LNCaP clone FGC (cell line): ENCODE measurements around the gene GRIA4.

Experiments
- DNase-seq: peaks from one replicate; pipeline ENCODE4 v3.0.0-alpha.2; 2011; ENCODE audit warnings: low read depth
- H3K4me3 ChIP-seq: 2 replicates; pipeline ENCODE4 v1.5.1; 2011; ENCODE audit warnings: mild to moderate bottlenecking, low read depth, low read length, control low read depth
- TF ChIP-seq, protein P1 (sequence below): IDR thresholded peaks from 2 replicates; pipeline ENCODE4 v1.5.1; 2012; ENCODE audit warnings: mild to moderate bottlenecking; ENCODE audit not compliant: control insufficient read depth, insufficient read depth; ENCODE audit errors: extremely low read depth

Gene GRIA4

GRCh38 chr11:105705786-105706530 lies 96.1 kb downstream of the GRIA4 start:
- no peak for DNase-seq
- no peak overlapping the region for H3K4me3 ChIP-seq
- TF ChIP-seq, protein P1, sequence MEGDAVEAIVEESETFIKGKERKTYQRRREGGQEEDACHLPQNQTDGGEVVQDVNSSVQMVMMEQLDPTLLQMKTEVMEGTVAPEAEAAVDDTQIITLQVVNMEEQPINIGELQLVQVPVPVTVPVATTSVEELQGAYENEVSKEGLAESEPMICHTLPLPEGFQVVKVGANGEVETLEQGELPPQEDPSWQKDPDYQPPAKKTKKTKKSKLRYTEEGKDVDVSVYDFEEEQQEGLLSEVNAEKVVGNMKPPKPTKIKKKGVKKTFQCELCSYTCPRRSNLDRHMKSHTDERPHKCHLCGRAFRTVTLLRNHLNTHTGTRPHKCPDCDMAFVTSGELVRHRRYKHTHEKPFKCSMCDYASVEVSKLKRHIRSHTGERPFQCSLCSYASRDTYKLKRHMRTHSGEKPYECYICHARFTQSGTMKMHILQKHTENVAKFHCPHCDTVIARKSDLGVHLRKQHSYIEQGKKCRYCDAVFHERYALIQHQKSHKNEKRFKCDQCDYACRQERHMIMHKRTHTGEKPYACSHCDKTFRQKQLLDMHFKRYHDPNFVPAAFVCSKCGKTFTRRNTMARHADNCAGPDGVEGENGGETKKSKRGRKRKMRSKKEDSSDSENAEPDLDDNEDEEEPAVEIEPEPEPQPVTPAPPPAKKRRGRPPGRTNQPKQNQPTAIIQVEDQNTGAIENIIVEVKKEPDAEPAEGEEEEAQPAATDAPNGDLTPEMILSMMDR: no peak

GRCh38 chr11:105713106-105713505 lies 103.2 kb downstream of the GRIA4 start:
- H3K4me3 ChIP-seq: no peak overlapping the region
- TF ChIP-seq, protein P1: no peak
- no peak for DNase-seq

- DNase-seq: no peak
- no peak overlapping the region for H3K4me3 ChIP-seq
- TF ChIP-seq, protein P1: no peak
Measured at GRCh38 chr11:105713696-105714095, 103.8 kb downstream of the GRIA4 start.

- TF ChIP-seq, protein P1: no peak
- H3K4me3 ChIP-seq: no peak overlapping the region
- DNase-seq: no peak
Measured at GRCh38 chr11:105718641-105719040, 108.8 kb downstream of the GRIA4 start.

DNA sequence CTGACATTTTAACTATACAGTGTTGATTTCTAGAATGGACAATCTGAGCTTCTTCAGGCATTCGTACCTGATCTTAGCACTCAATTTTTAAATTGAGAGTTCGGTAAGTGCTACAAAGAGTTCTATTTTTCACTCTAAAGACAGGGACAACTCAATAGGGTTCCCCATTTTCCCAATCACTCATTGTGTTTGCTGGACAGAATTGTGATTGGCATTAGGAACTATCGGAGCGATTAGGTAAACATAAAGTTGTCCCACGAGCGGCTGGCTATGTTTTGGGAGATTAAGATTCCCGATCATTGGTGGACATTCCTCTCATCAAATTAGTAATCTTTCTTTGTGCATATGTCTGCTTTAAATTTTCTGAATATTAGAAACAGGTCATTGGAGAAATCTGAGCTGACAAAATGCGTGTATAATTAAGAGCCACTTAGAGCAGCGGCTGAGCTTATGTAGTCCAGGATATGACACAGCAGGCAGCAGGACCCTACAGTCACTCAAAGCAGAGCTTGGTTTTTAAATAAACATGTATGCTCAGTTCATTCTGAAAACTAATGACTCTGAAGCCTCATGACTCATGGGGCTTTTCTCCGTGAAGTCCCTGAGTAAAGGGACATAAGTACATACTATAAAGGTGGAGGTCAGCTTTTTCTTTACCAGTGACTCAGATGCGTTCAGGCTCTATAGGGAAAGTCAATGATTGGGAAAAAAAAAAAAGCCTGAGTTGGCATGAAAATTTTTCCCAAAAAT lies 109.4 kb downstream of the GRIA4 start:
- TF ChIP-seq, protein P1: no peak
- H3K4me3 ChIP-seq: no peak overlapping the region
- no peak for DNase-seq

DNA sequence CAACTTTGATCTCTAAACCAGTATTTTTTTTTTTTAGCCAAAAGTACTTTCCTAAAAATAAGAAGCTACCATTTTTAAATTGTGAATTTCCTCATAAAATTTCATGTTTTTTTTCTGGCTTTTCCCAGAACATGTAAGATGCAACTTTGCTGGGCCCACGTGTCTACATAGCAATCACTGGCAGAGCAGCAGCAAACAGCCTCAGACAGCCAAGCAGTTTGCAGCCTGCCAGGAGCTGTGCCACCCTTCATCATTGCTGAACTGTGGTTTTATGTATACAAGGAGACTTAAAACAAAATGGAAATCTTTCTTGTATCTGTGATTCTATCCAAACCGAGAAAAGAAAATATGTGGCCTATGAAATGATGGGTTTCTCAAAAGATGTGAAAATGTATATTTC lies 110.2 kb downstream of the GRIA4 start:
- DNase-seq: no peak
- no peak overlapping the region for H3K4me3 ChIP-seq
- TF ChIP-seq, protein P1: no peak
